Epithelial cell of umbilical artery (primary cell): ENCODE measurements around the gene MRTO4. TPM values are rescaled to one million over a fixed set of nuclear protein-coding genes. Genes with fewer than 3 reads are reported as not detected.

ENCODE experiments used
- total RNA-seq: library from RNA; depleted of rRNA; stranded (reverse); fragments of >200 nt; gene quantifications from 2 replicates; pipeline ENCODE4 v1.2.3, GENCODE V29; 2014

Gene MRTO4
- total RNA-seq = 41.9 and 45.6 TPM in 2 replicates

GRCh38 chr1:19251305-19252196 lies at the start of gene MRTO4, which contains the start of gene EMC1:
MRTO4 (plus strand) TSS chr1:19251805; CDS start chr1:19251836, 31 bp downstream.
EMC1 (minus strand) TSS chr1:19251524; CDS start chr1:19251509, 15 bp downstream.

GRCh38 chr1:19209990-19210771 lies 41.4 kb upstream of the MRTO4 start, which contains the start of gene UBR4:
UBR4 (minus strand) TSS chr1:19210266; CDS start chr1:19210248, 18 bp downstream.

GRCh38 chr1:19288324-19289241 lies 37.0 kb downstream of the MRTO4 start, which contains the start of gene AKR7A3:
AKR7A3 (minus strand) TSS chr1:19288770; CDS start chr1:19288709, 61 bp downstream.

Other genes with a start within 250 kb of the MRTO4 start
- gene UBR4, start 41.5 kb upstream of the MRTO4 start, total RNA-seq = 64.7 and 70.2 TPM in 2 replicates
- 57.5 and 67.3 TPM in 2 replicates for gene EMC1, start 281 bp upstream of the MRTO4 start, total RNA-seq
- 0.30 TPM in 1 of 2 replicates, not detected in the other for gene AKR7A3, start 37.0 kb downstream of the MRTO4 start, total RNA-seq
- gene AKR7A2, start 60.3 kb downstream of the MRTO4 start, total RNA-seq = 67.2 and 77.4 TPM in 2 replicates
- gene SLC66A1, start 60.5 kb downstream of the MRTO4 start, total RNA-seq = 13.6 and 16.1 TPM in 2 replicates
- 107 and 118 TPM in 2 replicates for gene CAPZB, start 233.7 kb downstream of the MRTO4 start, total RNA-seq